Tongue (tissue), 2 donors: ENCODE data around the gene ALPP. TPM values are rescaled to one million over a fixed set of nuclear protein-coding genes. Genes with fewer than 3 reads are reported as not detected.
A peak's percentile ranks its signal among the peaks of the same experiment; 100 is the strongest.
"Not testable (repeated sequence)": the region's sequence is repeated elsewhere in the genome, so short reads cannot be mapped to it uniquely, and the experiment has no call there.

Source experiments
- DNase-seq: peaks from one replicate; pipeline ENCODE4 v3.0.0-alpha.2; 2015
- total RNA-seq: library from RNA; depleted of rRNA; stranded (reverse); fragments of >200 nt; gene quantifications from one replicate; pipeline ENCODE4 v1.2.3, GENCODE V29; 2014

Gene ALPP
- total RNA-seq, 1 donor from 2014 or later, result not detected

- no peak for DNase-seq
Observed at GRCh38 chr2:232341061-232341738, 37.4 kb upstream of the ALPP start.

GRCh38 chr2:232341739-232342126 lies 36.8 kb upstream of the ALPP start:
- DNase-seq, result no peak

DNA sequence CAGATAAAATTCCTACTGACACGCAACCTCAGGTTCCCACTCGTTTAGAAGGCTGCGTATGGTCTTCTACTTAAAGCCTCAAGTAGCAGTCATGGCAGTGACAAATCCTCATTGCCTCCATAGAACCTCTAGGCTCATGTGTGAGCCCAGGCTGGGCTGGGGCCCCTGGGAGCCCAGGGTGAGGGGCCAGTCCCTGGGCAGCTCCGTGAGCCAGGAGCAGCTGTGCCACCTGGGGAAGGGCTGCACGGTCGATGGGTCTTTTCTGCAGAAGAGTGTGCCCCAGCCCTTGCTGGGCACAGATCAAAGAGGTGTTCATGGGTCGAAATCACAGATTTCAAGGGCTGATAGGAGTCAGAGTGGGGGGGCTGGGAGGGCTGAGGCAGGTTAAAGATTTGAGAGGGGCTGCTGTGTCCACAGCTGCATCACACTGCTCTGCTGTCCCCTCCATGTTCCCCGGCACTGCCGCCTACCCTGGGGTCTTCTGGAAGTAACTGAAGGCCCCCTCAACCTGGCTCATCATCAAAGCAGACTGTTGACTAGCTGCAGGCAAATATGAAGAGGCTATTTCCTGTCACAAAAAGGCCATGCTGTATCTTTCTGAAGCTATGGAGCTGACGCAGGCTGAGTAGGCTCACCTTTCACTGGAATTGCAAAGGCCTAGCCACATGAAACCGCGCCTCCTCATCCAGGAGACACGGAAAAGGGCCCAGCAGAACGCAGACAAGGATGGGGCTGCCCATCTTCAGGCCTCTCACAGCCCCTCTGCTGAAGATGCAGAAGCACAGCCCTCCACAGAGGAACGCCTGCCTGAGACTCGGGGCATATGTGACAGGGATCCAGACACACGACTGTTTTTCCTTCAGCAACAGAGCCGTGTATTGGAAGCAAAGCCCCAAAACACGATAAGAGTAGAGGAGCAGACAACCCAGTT lies 35.7 kb upstream of the ALPP start:
- DNase-seq, result no peak

DNA sequence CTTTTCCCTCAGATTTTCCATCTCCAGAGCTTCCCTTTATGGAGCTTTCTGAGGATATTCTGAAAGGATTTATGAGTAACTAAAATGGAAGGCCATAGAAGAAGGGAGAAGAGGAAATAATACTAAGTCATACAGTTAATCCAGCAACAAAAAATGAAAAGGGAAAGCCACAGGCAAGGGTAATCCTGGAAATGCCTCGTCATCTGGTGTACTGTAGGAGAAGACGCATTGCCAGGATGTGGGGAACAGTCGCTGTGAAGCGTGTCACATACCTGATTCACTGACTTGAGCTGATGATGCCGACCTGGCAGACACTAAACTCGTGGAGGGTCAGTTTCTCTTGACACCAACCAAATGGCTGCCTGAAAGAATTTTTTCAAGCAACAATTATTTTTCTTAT lies 34.7 kb upstream of the ALPP start:
- DNase-seq, result no peak

GRCh38 chr2:232345251-232345650 lies 33.3 kb upstream of the ALPP start:
- DNase-seq, result no peak

- no peak for DNase-seq
Observed at GRCh38 chr2:232347369-232347768, 31.2 kb upstream of the ALPP start.

DNA sequence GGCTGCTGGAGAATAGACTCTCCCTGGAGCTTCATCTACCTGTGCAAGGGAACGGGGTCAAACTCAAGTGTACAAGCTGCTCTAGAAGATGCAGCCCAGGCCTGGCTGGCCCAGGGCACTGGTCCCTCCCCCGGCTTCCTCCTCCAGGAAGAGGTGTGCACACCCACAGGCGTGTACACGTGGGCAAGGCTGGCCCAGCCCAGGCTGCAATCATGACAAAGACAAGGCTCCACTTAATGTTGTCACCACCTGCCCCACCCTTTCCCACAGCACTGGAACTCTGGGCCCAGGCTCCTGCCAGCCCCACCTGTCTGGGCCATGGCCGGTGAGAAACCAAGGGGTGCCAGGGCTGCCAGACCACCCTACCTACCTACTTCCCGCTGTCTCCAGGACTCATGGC lies 29.6 kb upstream of the ALPP start:
- DNase-seq, result no peak

GRCh38 chr2:232349546-232349945 lies 29.0 kb upstream of the ALPP start:
- no peak for DNase-seq

GRCh38 chr2:232349946-232350635 lies 28.5 kb upstream of the ALPP start:
- DNase-seq, result peak; percentile 29

DNA sequence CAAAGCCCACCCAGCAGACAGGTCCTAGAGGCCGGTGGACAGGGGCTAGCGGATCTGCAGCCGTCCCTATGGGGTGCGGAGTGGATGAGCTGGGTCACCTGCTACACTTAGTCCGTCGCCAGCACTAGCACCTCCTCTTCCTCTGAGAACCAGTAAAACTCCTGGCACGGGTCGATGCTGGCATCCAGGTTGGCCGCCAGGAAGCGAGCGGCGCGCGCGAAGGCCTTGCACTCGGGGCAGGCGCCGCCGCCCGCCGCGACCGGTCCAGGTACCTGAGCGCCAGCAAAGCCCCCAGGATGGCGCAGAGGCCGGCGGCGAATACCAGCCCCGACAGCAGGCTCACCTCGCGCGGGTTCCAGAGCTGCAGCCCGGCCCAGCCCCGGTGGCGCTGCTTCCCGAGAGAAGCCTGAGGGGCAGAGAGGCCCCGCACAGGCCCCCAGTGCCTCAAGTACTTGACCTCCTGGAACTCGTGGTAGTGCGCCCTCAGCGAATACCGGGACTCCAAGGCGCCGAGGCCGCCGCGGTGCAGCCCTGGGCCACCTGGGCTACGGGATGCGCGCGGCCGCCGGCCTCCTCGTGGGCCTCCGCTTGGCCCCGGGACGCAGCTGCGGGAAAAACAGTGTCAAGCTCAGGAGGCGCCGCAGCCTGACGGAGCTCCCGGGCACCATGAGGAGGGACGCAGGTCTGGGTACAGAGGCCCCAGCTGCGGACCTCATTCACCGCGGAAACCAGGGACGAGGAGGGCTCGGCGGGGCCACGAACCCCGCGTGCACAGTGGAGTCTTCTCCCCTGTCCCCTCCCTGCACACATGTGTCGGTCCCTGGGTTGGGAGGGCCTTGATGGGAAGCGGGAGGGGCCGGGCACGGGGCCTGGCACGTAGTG lies 27.5 kb upstream of the ALPP start:
- no peak for DNase-seq

DNA sequence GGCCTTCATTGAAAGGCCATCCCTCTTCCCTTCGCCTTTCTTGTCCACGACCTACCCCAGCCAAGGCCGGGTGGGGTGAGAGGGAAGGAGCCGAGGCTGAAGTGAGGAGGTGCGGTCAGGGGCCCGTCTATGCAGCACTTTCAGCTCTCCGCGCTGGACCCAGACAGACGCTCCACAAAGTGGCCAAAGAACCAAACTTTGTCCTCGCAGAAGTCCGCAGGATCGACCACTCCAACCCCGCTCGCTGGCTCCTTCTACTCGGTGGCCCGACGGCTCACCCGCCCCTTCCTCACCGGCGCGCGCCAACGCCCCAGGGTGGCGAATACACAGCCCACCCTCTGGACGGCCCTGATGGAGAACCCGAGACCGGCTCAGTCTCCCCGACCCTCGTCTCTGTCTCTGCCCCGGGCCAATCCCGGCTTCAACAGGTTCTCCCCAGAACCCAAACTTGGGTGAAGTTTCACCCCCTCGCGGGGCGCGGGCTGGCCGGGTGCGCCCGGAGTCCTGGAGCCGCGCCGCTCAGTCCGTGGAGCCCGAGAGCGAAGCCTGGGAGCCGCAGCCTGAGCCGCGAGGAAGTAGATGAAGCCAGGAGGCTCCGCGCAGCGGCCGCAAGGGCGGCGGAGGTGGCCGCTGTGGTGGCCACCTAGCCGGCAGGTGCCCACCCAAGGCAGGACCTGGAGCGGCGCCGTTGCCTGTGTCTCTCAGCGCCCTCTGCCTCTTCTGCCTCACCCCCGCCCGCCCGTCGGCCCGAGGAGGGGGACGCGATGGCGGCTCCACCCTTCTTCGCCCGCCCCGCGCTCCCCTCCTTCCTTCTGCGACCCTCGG lies 26.7 kb upstream of the ALPP start:
- DNase-seq, result no peak

GRCh38 chr2:232352511-232353091 lies 25.9 kb upstream of the ALPP start:
- no peak for DNase-seq

- DNase-seq, result no peak
Observed at GRCh38 chr2:232353096-232353495, 25.5 kb upstream of the ALPP start.

GRCh38 chr2:232353660-232354059 lies 24.9 kb upstream of the ALPP start:
- no peak for DNase-seq

DNA sequence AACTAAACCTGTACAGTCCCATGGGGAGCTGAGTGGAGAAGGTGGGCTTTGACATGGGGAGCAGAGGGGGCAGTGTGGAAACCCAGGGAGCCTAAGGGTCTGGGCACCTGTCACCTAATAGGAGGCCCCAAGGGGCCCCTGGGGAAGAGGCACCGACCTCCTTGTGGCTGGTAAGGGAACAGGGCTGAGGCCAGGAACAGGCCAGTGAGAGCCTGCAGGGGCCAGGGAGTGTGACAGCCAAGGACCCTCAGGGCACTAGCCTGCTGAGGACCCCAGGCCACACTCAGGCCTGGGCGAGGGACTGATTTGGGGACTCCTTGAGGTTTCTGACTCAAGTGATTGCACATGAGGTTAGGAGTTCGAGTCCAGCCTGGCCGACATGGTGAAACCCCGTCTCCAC lies 24.5 kb upstream of the ALPP start:
- DNase-seq, result no peak

DNA sequence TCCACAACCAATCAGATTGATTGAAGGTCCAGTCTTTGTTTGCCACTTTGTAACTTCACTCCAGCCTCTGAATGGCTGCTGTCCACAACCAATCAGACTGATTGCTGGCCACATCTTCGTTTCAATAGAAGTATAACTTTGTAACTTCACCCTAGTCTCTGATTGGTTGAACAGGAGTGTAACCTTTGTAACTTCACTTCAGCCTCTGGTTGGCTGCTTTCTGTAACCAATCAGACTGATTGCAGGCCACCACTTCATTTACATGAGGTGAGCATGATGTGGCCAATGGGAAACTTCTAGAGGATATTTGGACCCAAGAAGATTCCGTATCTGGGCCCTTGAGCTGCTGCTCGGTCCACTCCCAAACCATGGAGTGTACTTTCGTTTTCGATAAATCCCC lies 16.9 kb upstream of the ALPP start:
- DNase-seq, result no peak

GRCh38 chr2:232362174-232362900 lies 16.2 kb upstream of the ALPP start:
- no peak for DNase-seq

DNA sequence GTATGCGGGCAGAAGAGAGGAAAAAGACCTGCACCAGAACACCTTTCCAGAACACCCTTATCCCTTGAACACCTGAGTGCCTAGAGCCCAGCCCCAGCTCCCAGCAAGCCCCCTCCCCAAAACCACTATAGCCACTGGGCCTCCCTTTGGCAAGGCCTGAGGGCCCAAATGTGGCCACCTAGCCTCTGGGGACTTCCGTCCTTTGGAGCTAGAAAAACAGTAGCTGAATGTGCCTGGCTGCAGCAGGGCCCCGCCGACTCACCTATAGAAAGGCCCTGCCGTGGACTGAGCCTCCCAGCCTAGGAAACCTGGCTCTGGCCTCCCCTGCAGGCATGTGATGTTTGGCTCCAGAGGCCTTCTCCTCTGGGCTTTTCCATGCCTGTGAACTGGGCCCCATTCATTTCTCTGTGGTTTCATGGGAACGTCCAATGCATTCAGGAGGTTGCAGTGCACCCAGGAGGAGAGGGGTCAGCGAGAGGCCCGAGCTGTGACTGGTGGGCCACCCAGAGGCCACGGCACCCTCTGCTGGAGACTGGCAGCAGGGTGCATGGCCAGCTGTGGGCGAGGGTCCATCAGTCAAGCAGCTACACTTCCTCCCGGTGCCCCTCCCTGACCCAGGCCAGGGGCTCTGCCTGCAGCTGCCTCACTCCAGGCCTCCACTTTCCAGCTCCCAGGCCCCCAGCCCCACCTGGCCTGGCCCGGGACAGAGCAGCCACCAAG lies 15.3 kb upstream of the ALPP start:
- not testable (repeated sequence) for DNase-seq
